ENCODE results near the gene TBCD. TPM values are rescaled to one million over a fixed set of nuclear protein-coding genes. Genes with fewer than 3 reads are reported as not detected.

TBCD gene
- total RNA-seq, 2 donors from 2014 or later: 55.0 to 55.5 TPM

DNA sequence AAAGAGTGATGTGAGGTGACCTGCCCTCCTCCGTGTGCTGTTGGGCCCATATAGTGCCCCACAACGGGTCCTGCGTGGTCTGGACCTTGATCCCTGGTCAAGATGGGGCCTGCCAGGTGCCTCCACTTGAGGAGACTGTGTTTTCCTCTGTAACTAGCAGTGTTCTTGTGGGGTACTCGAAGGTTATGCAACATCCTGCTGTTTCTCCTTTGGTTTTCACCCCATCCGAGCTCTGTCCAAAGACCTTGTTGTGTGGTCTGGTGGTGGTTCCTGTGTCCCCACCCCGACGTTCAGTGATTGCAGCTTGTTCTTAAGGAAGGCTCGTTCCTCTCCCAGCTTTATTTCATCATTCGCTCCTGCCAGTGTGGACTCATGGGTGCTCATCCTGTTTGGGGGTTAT is 126.7 kb downstream of the TBCD start:
- no peak overlapping the region for H3K4me3 ChIP-seq
- peaks cover 16 to 27% of the 10 kb centered on the region in 2 donors for H3K4me1 ChIP-seq (ENCODE audit: control insufficient read depth in 1 of 2, low read depth in 2 of 2)
- DNase-seq (ENCODE audit: low spot score) (no peak), ATAC-seq (ENCODE audit: insufficient number of reproducible peaks, low FRiP score, low read depth) (no peak)
- no peaks in the 10 kb centered on the region for H3K36me3 ChIP-seq
- H3K27ac ChIP-seq: no peak overlapping the region
- no peaks in the 10 kb centered on the region for H3K9me3 ChIP-seq
- TF ChIP-seq, protein P1, sequence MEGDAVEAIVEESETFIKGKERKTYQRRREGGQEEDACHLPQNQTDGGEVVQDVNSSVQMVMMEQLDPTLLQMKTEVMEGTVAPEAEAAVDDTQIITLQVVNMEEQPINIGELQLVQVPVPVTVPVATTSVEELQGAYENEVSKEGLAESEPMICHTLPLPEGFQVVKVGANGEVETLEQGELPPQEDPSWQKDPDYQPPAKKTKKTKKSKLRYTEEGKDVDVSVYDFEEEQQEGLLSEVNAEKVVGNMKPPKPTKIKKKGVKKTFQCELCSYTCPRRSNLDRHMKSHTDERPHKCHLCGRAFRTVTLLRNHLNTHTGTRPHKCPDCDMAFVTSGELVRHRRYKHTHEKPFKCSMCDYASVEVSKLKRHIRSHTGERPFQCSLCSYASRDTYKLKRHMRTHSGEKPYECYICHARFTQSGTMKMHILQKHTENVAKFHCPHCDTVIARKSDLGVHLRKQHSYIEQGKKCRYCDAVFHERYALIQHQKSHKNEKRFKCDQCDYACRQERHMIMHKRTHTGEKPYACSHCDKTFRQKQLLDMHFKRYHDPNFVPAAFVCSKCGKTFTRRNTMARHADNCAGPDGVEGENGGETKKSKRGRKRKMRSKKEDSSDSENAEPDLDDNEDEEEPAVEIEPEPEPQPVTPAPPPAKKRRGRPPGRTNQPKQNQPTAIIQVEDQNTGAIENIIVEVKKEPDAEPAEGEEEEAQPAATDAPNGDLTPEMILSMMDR (IDR thresholded peaks at IDR 0.05): no peak
- H3K27me3 ChIP-seq (replicated peaks; ENCODE audit: insufficient read depth): no peaks in the 10 kb centered on the region

DNA sequence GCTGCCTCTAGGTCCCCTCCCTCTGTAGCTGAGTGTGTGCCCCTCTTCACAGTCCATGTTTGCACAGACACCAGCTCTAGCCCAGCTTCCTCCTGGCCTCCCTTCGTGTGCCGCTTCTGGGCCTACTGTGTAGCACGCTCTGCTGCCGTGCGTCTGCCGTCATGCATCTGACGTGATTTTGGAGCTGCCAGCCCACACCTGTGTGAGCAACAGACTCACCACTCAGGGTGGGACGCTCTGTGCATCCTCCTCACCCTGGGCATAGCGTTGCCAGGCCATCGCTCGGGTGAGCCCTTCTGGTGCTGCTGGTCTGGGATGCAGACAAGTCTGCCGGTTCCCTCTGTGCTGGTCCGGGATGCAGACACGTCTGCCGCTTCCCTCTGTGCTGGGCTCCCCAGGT is 127.4 kb downstream of the TBCD start:
- Histone ChIP-seq H3K4me1 (ENCODE audit: control insufficient read depth in 1 of 2, low read depth in 2 of 2) (peaks cover 16 to 27% of the 10 kb centered on the region in 2 donors), H3K27me3 (replicated peaks; ENCODE audit: insufficient read depth) (no peaks in the 10 kb centered on the region), H3K4me3 (no peak overlapping the region), H3K9me3 (no peaks in the 10 kb centered on the region), H3K36me3 (no peaks in the 10 kb centered on the region), H3K27ac (no peak overlapping the region)
- TF ChIP-seq, protein P1 (IDR thresholded peaks at IDR 0.05): no peak
- no peak for DNase-seq (ENCODE audit: low spot score)
- no peak for ATAC-seq (ENCODE audit: insufficient number of reproducible peaks, low FRiP score, low read depth)

DNA sequence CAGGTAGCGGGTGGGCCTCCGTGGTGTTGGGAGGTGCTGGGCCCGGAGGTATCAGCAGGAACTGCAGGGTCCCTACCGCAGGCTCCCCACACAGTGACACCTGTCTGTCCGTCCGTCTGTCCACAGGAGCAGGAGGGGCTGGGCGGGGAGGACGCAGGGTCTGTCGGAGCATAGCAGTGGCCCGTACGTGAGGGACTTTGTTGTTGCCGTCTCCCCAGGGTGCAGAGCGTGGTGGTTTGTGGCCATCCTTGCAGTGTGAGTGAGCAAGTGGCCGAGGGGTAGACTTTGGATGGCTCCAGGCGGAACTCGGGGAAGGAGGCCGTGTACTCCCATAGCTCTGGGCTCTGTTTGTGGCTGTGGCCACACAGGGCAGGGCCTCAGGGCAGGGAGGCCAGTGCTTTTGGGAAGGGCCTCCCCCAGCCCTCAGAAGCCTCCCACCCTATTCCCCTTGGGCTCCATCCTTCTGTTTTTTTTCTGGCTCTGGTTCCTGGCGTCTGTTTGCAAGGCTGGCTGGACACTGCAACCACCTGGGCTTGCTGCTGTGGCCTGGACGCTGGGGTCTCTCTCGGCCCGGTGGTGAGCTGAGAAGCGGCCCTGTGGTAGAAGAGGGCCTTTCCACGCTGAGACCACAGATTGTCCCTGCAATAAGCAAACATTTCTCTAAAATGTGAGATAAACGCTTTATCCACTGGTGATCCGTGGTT is 128.9 kb downstream of the TBCD start:
- no peak overlapping the region for H3K4me3 ChIP-seq
- peaks cover 16 to 30% of the 10 kb centered on the region in 2 donors for H3K4me1 ChIP-seq (ENCODE audit: control insufficient read depth in 1 of 2, low read depth in 2 of 2)
- H3K27ac ChIP-seq: no peak overlapping the region
- H3K36me3 ChIP-seq: no peaks in the 10 kb centered on the region
- DNase-seq (ENCODE audit: low spot score) (no peak), ATAC-seq (ENCODE audit: insufficient number of reproducible peaks, low FRiP score, low read depth) (no peak)
- H3K27me3 ChIP-seq (replicated peaks; ENCODE audit: insufficient read depth): no peaks in the 10 kb centered on the region
- no peaks in the 10 kb centered on the region for H3K9me3 ChIP-seq
- TF ChIP-seq, protein P1 (IDR thresholded peaks at IDR 0.05): no peak

DNA sequence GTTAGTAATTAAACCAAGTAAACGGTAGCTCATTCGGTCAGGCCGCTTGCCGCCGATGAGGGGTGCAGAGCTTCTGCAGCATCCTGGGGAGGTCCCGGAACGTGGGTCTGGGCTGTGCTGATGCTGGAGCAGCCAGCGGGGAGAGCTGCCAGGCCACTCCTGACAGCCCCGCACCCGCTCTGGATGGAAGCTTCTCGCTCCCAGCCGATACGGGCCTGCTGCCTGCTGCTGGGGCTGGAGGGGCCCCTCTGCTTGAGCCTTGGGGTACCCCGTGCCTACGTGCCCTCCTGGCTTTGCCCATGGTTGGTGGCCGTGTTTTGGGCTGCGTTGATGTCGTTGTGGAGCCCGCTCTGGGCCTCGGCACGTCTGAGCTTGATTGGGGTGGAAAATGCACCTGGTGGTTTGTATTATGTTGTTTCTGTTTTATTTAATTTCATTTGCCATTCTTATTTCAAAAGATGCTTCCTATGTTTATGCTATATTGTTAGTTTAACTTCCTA is 129.5 kb downstream of the TBCD start:
- no peak overlapping the region for H3K27ac ChIP-seq

More for the DNA sequence above, 129.5 kb downstream of the TBCD start:
- H3K27me3 ChIP-seq (replicated peaks; ENCODE audit: insufficient read depth): no peaks in the 10 kb centered on the region
- TF ChIP-seq, protein P1 (IDR thresholded peaks at IDR 0.05): no peak
- H3K4me1 ChIP-seq (ENCODE audit: control insufficient read depth in 1 of 2, low read depth in 2 of 2): peaks cover 11 to 31% of the 10 kb centered on the region in 2 donors
- H3K36me3 ChIP-seq: no peaks in the 10 kb centered on the region
- DNase-seq (ENCODE audit: low spot score) (no peak), ATAC-seq (ENCODE audit: insufficient number of reproducible peaks, low FRiP score, low read depth) (no peak)
- no peaks in the 10 kb centered on the region for H3K9me3 ChIP-seq
- no peak overlapping the region for H3K4me3 ChIP-seq
